Measurements from ENCODE around the gene SORL1. TPM values are rescaled to one million over a fixed set of nuclear protein-coding genes. Genes with fewer than 3 reads are reported as not detected.

SORL1 gene
- total RNA-seq, 1 donor from 2014 or later, result under 0.01 TPM

DNA sequence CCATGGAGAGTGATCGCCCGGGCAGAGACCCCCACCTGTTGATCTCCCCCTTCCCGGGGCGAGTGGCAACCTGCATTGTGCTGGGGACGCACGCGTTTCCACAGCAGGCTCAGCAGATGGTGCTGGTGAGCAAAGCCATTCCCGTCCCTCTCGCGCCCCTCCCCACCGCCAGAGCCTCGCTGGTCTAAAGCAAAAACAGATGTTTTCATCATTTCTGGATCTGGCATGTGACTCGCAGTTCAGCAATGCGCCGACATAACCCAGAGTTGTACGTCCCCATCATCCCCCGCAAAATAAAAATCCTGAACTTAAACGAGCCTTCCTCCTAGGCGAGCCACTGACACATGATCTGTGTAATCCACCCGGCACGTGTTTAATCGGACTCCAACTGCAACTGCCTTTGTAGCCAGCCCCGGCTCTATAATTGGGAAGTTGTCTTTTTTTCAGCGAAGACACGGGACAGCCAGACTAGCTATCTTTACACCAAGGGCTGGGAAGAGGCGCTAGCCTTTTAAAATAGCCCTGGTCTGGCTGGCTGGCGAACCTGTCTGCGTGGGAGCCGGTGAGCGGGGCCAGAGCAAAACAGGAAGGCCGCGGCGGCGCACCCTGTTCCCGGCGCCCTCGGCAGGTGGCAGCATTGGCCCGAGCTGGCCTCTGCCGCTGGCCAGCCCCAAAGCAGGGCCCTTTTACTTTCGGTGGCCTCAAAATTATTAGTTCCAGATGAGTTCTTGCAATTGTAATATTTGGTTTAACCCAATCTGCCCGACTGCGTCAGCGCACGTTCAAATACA lies 203.6 kb downstream of the SORL1 start:
- DNase-seq (ENCODE audit: low read depth in 2 of 2), result peak; percentile 64 to 87

- DNase-seq (ENCODE audit: low read depth in 2 of 2), result no peak
Observed at GRCh38 chr11:121656328-121657090, 204.4 kb downstream of the SORL1 start.

DNA sequence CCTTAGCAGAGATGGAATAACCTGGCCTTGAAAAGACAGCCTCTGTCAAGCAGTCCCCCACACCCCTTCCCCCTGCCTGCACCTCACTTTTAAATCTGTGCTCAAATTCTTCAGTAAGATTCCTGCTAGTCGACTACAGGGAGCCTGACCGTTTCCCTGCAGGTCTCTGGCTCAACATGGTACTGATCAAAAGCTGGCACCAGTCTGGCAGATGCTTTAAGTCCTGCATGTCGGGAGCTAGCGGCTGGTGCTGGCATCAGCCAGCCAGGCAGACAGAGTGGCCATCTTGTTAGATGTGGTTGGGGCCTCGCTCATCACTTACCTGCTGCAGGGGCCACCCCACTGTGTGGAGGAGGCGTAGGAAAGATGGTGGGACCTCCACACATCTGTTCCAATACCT lies 205.0 kb downstream of the SORL1 start:
- DNase-seq (ENCODE audit: low read depth in 2 of 2), result no peak

DNA sequence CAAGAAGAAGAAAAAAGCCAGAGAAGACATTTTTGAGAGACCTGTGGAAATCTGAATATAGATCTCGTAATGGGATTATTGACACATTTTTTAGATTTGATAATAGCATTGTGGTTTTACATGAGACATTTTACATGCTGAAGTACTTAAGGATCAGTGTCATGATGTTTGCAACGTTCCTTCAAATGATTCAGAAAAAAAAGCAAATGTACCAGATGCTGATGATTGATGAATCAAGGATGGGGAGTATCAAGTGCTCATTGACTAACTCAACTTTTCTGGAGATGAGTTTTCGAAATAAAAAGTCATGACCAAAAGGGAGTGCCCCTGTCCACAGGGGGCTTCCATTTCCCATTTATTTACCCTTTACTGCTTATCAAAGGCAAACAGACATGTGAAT lies 207.7 kb downstream of the SORL1 start:
- DNase-seq (ENCODE audit: low read depth in 2 of 2), result no peak

GRCh38 chr11:121661880-121662486 lies 209.9 kb downstream of the SORL1 start:
- peak in 1 of 2 donors; percentile 10 for DNase-seq (ENCODE audit: low read depth in 2 of 2)

DNA sequence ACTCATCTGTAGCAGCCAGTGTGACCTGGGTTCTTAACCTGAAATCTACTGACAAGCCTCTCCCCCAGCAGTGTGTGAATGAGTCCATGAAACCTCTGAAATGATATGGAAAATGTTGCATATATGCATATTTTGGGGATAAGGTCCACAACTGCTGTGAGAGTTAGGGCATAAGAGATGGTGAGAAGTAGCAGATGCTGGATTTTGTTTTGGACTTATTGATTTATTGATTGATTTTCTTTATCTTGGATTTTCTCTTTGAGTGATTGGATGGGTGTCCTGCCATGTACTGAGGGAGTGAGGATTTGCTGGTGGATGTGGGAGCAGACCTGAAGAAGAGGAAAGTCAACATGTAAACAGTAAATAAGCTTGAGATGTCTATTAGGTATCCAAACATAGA lies 212.0 kb downstream of the SORL1 start:
- no peak for DNase-seq (ENCODE audit: low read depth in 2 of 2)

GRCh38 chr11:121665206-121665838 lies 213.2 kb downstream of the SORL1 start:
- DNase-seq (ENCODE audit: low read depth in 2 of 2), result no peak

- no peak for DNase-seq (ENCODE audit: low read depth in 2 of 2)
Observed at GRCh38 chr11:121667836-121668235, 215.7 kb downstream of the SORL1 start.

- no peak for DNase-seq (ENCODE audit: low read depth in 2 of 2)
Observed at GRCh38 chr11:121669422-121669821, 217.3 kb downstream of the SORL1 start.

GRCh38 chr11:121670266-121670665 lies 218.2 kb downstream of the SORL1 start:
- DNase-seq (ENCODE audit: low read depth in 2 of 2), result no peak

DNA sequence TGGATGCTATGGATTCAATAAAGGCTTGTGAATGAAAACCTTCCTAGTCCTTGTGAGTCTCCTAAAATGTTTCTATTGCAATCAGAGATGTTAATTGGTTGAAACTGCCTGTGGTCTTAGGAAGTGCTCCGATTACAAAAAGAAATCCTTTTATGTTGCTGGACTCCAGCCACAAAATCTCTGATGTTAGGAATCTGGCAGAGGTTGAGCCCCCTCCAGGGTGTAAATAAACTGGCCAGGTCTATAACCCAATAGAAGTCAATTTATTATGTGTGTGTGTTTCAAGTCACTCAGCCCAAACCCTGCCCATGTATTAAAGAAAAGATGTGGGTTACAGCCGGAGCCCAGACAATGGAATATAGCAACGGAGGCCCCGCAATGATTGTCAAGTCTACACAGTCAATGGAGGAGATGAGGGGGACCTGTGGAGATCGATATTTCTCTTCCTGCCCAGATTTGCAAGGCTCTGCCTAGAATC lies 218.7 kb downstream of the SORL1 start:
- DNase-seq (ENCODE audit: low read depth in 2 of 2), result no peak

GRCh38 chr11:121671283-121672168 lies 219.4 kb downstream of the SORL1 start:
- no peak for DNase-seq (ENCODE audit: low read depth in 2 of 2)

GRCh38 chr11:121672630-121673487 lies 220.7 kb downstream of the SORL1 start:
- no peak for DNase-seq (ENCODE audit: low read depth in 2 of 2)

- DNase-seq (ENCODE audit: low read depth in 2 of 2), result no peak
Observed at GRCh38 chr11:121681550-121682268, 229.6 kb downstream of the SORL1 start.

Other genes starting within 250 kb of the SORL1 start
- 31.7 and 37.5 TPM in 2 replicates for gene SC5D, start 159.5 kb upstream of the SORL1 start, total RNA-seq

Data from dermis microvascular lymphatic vessel endothelial cell (primary cell).